GM18511 (cell line): Measurements from ENCODE around the gene EPHB3.
A peak's percentile ranks its signal among the peaks of the same experiment; 100 is the strongest.

Experiments used
- ATAC-seq: cut with Tn5 transposase; IDR thresholded peaks from one replicate; pipeline ENCODE4 v1.9.1; 2021; ENCODE audit warnings: mild to moderate bottlenecking, moderate library complexity; ENCODE audit not compliant: unreplicated experiment

Gene EPHB3

GRCh38 chr3:184561061-184561912 lies at the start of gene EPHB3:
Gene EPHB3 (plus strand): TSS chr3:184561785. CDS start chr3:184562236, 451 bp downstream.
- peak; percentile 94 for ATAC-seq

- ATAC-seq: no peak
Observed at GRCh38 chr3:184512621-184513020, 49.0 kb upstream of the EPHB3 start.

GRCh38 chr3:184513276-184514170 lies 48.1 kb upstream of the EPHB3 start:
- peak; percentile 86 for ATAC-seq

- ATAC-seq: no peak
Observed at GRCh38 chr3:184514171-184514490, 47.5 kb upstream of the EPHB3 start.

- no peak for ATAC-seq
Observed at GRCh38 chr3:184523825-184524615, 37.6 kb upstream of the EPHB3 start.

GRCh38 chr3:184524981-184525336 lies 36.6 kb upstream of the EPHB3 start:
- no peak for ATAC-seq

- no peak for ATAC-seq
Observed at GRCh38 chr3:184525337-184526087, 36.1 kb upstream of the EPHB3 start.

GRCh38 chr3:184526088-184526433 lies 35.5 kb upstream of the EPHB3 start:
- no peak for ATAC-seq

GRCh38 chr3:184531626-184532280 lies 29.8 kb upstream of the EPHB3 start:
- no peak for ATAC-seq

GRCh38 chr3:184532940-184533732 lies 28.4 kb upstream of the EPHB3 start:
- ATAC-seq: no peak

GRCh38 chr3:184537885-184538665 lies 23.5 kb upstream of the EPHB3 start:
- no peak for ATAC-seq

- ATAC-seq: no peak
Observed at GRCh38 chr3:184538666-184539431, 22.7 kb upstream of the EPHB3 start.

- ATAC-seq: no peak
Observed at GRCh38 chr3:184539801-184540435, 21.7 kb upstream of the EPHB3 start.

GRCh38 chr3:184540777-184541681 lies 20.6 kb upstream of the EPHB3 start:
- no peak for ATAC-seq

- ATAC-seq: no peak
Observed at GRCh38 chr3:184541886-184542562, 19.6 kb upstream of the EPHB3 start.

- ATAC-seq: no peak
Observed at GRCh38 chr3:184542577-184542976, 19.0 kb upstream of the EPHB3 start.
